Activated T-cell treated with anti-CD3 and anti-CD28 coated beads, Interleukin-2, amount 50 U/mL, for 1 hour (primary cell): Measurements from ENCODE around the gene ARF4.
"Not testable (repeated sequence)": the region's sequence is repeated elsewhere in the genome, so short reads cannot be mapped to it uniquely, and the experiment has no call there.

Experiments
- DNase-seq: peaks from one replicate; pipeline ENCODE4 v3.0.0-alpha.2; 2020

ARF4 gene

DNA sequence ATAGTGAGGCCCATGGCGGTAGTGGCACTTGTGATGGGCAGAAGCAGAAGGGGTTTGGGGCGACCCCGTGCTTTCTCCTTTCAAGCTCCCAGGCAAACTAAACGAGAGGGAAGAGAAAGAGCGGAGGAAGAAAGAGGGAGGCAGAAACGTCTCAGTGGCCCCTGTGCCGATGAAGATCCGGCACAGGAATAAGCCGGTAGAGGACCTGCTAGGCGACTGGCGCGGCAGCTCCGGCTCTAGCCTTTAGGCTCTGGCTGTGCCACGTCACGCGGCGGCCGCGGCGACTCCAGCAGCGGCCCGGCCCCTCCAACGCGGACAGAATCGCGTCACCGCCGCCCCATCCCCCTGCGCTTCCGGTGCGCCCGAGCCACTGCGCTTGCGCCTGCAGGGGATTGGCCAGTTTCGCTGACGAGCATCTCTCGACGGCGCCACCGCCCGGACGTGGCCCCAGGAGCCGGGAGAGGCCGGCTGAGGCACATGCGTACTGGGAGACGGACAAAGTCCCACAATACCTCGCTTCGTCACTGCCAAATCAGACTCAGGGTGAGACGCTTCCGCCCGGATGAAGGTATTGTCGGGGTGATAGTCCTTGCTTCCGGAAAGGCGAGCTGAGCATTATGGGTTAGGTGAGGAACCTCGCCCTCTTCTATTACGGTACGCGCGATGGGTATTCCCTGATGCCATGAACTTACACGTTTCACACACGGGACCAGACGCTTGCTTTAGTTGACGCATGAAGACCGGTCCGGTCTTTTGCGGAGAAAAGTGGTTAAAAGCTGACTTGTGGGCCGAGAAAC lies at the start of gene ARF4:
Gene ARF4, minus strand, starts transcription at position 218 of the 797 bp plus-strand sequence. Its CDS starts 204 bp downstream, at position 14.
- DNase-seq, result peak; percentile 100

DNA sequence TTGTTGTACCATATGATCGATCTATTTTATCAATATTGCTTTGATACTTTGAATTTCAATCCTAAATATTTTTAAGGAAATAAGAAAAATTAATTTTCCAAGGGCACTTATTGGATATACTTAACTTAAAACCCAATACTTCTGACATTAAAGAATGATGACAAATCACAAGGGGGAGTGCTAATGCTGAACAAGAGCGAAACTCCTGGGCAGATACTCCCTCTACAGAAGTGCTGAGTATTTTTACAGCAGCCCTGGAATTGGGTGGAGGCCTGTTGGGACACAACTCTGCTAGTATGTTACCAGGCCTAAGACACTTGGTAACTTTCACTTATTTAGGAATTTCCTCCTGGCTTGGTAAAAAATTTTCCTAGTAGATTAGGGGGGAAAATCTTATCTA lies 49.6 kb upstream of the ARF4 start:
- no peak for DNase-seq

DNA sequence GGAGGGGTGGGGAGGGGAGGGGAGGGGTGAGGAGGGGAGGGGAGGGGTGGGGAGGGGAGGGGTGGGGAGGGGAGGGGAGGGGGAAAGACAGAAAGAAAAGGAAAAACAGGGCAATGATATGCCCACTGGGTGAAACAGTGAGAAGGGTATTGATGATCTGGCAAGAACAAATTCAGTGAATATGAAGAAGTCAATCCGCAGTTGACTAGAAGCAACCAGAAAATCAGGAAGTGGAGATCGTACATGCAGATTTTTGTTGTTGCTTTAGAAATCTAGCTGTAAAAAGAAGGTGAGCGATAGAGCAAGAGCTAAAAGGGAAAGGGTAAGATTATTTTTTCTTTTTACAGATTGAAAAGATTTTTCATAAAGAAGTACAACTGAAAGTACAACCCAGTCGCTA lies 47.6 kb upstream of the ARF4 start:
- DNase-seq, result no peak

DNA sequence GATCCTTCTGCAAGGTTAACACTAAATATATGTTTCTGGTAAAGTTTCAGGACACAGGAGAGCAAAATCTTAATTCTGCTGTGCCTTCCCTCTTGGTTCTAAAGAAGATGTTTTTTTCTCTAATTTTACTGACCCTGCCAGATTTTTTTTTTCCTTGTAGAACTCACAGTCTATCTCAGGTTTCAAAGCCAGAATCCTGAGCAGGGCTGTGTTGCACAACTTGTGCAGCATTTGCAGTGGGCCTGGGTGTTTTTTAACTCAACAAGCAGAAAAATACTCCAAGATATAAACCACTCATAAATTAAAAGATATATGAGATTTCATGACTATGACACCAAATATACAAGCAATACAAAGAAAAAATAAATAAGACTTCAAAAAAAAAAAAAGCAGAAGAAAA lies 40.2 kb upstream of the ARF4 start:
- no peak for DNase-seq

DNA sequence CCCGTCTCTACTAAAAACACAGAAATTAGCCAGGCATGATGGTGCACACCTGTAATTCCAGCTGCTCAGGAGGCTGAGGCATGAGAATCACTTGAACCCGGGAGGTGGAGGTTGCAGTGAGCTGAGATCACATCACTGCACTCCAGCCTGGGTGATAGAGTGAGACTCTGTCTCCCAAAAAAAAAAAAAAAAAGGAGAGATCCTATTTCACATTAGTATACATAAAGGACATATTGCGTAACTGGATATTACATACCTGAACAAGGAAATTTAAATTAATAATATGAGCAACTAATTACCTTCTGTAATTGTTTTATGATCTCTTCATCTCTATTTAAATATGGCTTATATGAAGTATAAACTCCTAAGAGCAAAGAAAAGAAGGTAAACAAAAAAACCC lies 37.1 kb upstream of the ARF4 start:
- not testable (repeated sequence) for DNase-seq

DNA sequence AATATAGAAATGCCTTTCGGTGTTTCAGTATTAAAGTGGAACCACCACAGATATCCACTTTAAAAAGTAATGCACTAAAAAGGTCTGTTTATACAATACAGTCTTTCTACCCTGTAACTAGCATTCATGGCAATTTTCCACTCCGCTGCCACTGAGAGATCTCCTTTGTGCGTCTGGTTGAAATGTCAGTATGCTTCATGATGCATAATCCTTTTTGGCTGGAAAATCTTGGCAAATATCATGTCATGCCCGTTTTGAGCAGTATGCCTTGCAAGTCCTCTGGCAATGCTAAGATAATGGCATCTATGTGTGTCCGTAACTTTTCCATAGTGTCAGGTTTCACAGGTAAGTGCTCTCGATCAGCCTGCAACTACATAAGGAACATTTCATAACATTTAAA lies 30.8 kb upstream of the ARF4 start:
- no peak for DNase-seq

DNA sequence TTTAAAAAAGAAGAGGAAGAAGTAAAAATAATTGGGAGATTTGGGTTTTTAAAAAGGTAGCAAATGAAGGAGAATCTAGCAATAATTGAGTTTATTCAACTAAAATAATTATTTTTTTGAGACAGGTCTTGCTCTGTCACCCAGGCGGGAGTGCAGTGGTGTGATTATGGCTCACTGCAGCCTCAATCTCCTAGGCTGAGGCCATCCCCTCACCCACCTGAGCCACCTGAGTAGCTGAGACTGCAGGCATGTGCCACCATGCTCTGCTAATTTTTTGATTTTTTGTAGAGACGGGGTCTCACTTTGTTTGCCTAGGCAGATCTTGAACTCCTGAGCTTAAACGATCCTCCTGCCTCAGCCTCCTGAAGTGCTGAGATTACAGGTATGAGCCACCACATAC lies 27.7 kb upstream of the ARF4 start:
- no peak for DNase-seq

DNA sequence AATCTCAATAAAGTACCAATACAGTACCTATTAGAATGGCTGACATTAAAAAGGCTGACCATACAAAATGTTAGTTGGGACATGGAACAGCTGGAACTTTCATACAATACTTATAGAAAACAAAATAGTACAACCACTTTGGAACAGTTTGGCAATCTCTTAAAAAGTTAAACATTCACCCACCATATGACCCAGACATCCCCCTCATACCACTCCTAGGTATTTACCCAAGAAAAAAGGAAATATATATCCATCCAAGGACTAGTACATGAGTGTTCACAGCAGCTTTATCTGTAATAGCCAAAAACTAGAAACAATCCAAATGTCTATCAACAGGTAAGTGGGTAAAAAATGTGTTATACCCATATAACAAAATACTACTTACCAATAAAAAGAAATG lies 25.2 kb upstream of the ARF4 start:
- DNase-seq, result no peak

DNA sequence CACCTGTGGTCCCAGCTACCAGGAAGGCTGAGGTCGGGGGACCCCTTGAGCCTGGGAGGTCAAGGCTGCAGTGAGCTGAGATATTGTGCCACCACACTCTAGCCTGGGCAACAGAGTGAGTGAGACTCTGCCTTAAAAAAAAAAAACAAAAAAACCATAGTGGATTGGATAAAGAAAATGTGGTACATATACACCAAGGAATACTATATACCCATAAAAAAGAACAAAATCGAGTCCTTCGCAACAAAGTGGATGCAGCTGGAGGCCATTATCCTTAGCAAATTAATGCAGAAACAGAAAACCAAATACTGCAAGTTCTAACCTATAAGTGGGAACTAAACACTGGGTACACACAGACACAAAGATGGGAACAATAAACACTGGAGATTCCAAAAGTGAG lies 20.6 kb upstream of the ARF4 start:
- DNase-seq, result no peak

DNA sequence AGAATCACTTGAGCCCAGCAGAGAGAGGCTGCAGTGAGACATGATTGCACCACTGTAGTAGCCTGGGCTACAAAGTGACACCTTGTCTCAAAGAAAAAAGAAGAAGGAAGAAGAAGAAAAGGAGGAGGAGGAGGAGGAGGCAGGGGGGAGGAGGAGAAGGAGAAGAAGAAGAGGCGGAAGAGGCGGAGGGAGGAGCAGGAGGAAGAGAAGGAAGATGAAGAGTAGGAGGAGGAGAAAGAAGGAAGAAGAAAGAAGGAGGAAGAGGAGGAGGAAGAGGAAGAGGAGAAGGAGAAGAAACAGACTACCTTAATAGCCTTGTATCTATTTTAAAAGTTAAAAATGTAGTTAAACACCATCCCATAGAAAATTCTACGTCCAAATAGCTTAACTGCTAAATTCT lies 19.1 kb upstream of the ARF4 start:
- DNase-seq, result no peak

DNA sequence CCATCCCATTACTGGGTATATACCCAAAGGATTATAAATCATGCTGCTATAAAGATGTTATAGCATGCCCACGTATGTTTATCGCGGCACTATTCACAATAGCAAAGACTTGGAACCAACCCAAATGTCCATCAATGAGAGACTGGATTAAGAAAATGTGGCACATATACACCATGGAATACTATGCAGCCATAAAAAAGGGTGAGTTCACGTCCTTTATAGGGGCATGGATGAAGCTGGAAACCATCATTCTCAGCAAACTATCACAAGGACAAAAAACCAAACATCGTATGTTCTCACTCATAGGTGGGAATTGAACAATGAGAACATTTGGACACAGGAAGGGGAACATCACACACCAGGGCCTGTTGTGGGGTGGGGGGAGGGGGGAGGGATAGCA lies 14.7 kb upstream of the ARF4 start:
- DNase-seq, result not testable (repeated sequence)

DNA sequence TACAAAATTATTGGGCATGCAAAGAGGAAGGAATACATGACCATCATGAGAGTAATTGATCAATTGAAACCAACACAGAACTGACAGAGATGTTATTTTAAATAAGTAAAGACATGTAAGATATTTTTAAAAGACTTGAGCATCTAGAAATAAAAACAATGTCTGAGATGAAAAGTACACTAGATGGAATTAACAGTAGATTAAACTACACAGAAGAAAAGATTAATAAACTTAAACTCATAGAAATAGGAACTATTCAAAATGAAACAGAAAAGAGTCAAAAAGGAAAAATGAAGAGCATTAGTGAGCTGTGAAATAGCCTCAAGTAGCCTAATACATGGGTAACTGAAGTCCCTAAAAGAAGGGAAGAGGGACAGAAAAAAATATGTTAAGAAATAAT lies 8.5 kb upstream of the ARF4 start:
- no peak for DNase-seq

DNA sequence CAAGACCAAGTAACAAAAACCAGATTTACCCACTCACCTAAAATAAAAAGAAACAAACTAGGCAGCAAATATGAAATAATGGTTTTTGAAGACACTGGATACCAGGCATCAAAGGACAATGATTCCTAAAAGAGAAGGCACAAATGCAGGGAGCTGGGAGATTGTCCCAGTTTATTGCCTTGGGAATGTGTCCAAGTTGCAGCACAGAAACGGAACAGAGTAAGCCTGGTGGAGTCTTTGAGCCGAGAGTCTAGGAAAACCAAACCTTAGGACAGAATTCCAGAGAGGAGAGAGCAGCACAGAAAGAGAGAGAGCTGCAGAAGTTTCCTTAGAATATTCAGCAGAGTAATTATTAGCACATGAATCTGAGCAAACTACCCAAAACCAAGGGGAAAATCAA lies 7.8 kb upstream of the ARF4 start:
- no peak for DNase-seq

DNA sequence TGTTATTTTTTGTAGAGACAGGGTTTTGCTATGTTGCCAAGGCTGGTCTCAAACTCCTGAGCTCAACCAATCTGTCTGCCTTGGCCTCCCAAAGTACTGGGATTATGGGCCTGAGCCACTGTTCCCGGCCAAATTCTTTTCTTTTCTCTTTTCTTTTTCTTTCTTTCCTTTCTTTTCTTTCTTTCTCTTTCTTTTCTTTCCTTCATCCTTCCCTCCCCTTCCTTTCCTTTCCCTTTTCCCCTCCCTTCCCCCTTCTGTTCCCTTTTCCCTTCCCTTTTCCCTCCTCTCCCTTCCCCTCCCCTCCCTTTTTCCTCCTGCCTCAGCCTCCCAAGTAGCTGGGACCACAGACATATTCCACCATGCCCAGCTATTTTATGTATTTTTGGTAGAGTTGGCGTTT lies 3.1 kb upstream of the ARF4 start:
- DNase-seq, result no peak

DNA sequence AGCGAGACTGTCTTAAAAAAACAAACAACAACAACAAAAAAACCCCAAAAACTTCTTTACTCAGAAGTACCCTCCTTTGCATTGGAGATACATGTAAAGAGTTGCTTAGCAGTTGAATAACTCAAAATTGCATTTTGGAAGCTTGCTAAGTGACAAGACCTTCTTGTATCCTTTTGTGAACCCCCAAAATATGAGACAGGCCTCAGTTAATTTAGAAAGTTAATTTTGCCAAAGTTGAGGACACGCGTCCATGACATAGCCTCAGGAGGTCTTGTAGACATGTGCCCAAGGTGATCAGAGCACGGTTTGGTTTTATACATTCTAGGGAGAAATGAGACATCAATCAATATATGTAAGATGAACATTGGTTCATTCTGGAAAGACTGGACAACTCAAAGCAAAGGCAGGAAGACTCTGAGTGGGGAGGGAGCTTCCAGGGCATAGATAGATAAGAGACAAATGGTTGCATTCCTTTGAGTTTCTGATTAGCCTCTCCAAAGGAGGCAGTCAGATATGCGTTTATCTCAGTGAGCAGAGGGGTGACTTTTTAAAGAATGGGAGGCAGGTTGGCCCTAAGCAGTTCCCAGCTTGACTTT lies 1.7 kb upstream of the ARF4 start:
- no peak for DNase-seq

DNA sequence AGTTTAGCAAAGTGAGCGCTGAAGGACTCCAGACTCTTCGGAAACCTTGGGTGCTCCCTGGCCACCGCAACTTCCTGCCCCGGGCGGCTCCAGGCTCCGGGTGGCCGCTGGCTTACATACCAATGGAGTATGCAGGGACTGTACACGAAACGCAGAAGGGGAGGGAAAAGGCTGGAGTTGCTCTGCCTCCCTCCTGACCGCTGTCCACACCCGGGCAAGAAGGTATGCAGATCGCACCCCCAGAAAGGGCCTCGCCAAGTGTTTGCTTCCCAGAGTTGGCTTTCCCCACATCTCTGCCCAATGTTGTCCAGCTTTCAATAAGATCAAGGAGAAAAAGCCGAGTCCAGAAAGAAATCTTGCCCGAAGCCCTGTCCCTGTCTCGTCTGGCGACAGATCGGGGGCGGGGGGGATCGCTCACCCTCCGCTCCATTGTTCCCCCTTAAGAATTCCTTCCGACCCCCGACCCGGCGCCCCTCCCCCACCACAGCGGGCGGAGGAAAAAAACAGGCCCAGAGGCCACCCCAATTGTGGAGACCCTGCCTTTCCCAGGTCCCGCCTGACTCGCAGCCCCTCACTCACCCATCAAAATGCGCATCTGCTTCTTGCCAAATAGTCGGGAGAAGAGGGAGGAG lies 533 bp downstream of the ARF4 start:
- DNase-seq, result peak; percentile 68

DNA sequence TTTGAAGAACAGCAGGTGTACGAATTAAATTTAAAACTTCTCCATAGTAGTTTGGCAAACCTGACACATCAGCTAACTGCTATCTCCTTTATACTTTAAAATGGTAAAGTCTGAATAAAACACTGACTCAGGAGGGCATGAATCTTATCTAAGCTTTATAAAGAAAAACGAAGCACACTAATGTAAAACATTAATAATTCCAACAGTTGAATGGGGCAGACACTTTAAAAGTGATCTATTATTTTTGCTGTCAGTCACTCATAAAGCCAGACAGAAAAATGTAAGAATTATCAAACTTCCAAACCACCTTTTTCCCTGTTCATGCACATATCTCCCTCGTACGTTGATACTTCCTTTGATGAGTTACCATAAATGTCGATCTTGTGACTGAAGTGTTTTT lies 2.6 kb downstream of the ARF4 start:
- no peak for DNase-seq

DNA sequence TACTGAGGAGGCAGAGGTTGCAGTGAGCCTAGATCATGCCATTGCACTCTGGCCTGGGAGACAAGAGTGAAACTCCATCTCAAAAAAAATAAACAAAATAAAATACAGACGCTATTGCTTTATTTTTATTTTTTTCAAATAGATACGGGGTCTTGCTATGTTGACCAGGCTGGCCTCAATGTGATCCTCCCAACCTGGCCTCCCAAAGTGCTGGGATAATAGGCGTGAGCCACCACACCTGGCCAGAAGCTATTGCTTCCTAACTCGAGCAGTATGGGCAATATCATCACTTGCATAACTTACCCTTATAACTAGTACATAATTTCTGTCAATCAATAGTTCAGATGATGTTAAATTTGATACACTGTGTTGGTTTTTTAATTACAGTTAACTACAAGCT lies 3.0 kb downstream of the ARF4 start:
- DNase-seq, result no peak

DNA sequence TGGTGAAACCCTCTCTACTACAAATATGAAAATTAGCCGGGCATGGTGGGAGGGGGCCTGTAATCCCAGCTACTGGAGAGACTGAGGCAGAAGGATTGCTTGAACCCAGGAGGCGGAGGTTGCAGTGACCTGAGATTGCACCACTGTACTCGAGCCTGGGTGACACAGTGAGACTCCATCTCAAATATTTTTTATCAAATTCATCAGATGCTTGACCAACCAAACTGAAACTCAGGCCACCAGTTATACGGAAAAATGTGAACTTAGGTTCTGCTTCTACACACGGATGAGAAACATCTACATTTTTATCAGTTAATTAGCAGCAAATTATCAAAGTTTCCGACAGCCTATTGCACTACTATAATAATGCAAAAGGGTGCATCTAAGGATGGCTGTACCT lies 4.8 kb downstream of the ARF4 start:
- DNase-seq, result no peak

DNA sequence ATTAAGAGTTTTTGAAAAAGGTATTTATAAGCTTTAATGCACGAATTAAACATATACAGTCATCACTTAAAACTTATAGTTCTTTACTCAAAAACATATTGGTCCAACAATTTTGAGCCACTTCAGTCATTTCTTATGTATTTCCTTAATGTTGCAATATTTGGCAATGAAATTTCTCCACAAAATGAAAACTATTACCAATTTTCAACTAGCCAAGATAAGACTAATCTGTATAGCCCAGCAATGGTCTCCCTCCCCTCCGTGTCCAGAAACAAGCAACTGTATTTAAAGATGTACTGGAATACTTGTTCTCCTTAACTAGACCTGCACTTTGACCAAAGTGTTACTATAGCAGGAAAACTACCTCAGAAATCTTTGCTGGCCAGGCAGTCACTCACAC lies 9.2 kb downstream of the ARF4 start:
- DNase-seq, result no peak

DNA sequence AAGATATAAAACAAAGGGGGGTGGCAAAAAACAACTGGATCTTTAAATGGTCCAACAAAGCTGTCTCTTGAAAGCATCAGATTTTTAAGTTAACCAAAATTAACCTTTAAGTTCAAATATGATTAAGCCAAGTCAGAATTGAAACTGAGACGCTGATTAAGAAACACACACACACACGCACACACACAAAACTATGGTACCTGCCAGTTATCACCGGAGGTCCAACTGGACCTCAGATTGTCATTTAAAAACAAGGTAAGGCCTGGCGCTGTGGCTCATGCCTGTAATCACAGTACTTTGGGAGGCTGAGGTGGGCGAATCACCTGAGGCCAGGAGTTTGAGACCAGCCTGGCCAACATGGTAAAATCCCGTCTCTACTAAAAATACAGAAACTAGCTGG lies 10.4 kb downstream of the ARF4 start:
- no peak for DNase-seq

DNA sequence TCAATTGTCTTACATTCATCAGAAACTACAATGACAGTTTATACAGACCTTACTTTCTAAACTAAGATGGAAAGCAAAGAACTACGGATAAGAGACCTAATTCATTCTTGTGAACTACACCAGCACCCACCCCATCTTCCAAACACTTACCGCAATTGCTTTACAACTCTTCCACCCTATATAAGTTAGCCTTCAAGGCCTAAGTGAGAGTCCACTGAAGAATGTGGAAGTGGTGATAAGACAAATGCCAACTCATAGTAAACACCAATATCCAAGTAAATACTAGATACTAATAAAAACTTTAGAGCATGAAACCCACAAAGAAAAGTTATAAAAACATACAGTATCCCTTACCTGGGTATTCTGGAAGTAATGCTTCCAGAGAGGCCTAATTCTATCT lies 13.6 kb downstream of the ARF4 start:
- no peak for DNase-seq

DNA sequence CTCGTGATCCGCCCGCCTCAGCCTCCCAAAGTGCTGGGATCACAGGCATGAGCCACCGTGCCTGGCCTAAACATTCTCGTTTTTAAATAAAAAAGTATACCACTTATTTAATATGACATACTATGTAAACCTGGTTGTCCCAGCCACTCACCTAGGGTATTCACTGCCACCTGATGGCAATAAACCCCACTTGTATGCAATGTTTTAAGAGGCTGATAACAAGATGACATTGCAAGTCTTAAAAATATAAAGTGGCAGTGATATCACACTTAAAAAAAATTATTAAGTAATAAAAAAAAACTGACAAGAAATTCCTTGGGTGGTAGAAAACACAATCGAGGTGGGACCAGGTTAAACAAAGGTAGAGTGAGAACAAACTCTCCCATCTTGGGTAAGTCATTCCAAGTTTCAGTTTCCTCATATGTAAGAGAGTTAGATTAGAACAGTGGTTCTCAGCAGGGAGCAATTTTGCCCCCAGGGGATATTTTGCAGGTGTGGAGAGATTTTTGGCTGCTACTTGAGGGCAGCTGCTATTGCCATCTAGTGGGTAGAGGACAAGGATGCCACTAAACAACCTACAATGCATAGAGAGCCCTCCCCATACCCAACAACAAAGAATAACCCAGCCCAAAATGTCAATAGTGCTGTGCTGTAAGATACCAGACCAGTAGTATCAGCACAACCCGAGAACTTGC lies 14.5 kb downstream of the ARF4 start:
- no peak for DNase-seq

DNA sequence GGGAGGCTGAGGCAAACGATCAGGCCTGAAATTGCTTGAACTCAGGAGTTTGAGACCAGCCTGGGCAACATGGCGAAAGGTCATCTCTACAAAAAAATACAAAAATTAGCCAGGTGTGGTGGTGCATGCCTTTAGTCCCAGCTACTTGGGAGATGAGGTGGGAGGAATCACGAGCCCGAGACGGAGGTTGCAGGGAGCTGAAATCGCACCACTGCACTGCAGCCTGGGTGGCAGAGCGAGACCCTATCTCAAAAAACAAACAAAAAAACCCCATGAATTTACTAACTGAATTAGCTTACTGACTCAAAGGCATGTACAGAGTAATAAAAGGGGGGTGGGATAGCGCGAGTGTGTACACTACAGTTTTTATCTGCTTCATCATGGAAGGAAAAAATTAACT lies 19.3 kb downstream of the ARF4 start:
- no peak for DNase-seq
